KOPT-K1 (cell line): ENCODE data around the gene CHST15.

Source experiments
- H3K27ac ChIP-seq: fragments of 200-600 bp; sonication (generic); 2 replicates; pipeline ENCODE4 v1.5.1; 2016; ENCODE audit warnings: antibody characterized with exemption, mild to moderate bottlenecking, low read depth, low read length; ENCODE audit not compliant: poor library complexity, severe bottlenecking
- H3K36me3 ChIP-seq: fragments of 200-600 bp; sonication (generic); 2 replicates; pipeline ENCODE4 v1.5.1; 2017; ENCODE audit warnings: antibody characterized with exemption, mild to moderate bottlenecking, low read length, moderate library complexity; ENCODE audit not compliant: insufficient read depth
- H3K9me3 ChIP-seq: fragments of 200-600 bp; sonication (generic); 2 replicates; pipeline ENCODE4 v1.5.1; 2017; ENCODE audit warnings: antibody characterized with exemption, low read length, mild to moderate bottlenecking; ENCODE audit not compliant: insufficient read depth, poor library complexity, severe bottlenecking

The CHST15 gene

DNA sequence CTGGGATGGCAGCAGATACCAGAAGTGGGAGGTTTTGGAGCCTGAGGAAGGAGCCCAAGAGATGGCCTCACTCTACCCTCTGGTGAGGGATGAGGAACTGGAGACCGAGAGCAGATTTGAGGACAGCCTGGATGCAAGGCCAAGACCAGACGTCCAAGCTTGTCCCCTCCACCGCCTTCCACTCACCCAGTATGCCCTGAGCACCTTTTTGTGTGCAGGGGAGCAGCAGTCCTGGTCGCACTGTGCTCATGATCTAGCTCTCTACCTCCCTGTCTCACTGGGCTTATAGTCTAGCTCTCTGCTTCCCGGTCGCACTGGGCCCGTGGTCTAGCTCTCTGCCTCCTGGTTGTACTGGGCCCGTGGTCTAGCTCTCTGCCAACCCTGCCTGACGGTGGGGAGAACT is 33.6 kb upstream of the CHST15 start:
- Histone ChIP-seq H3K36me3 (no peaks in the 10 kb centered on the region), H3K9me3 (no peaks in the 10 kb centered on the region), H3K27ac (no peak overlapping the region)

DNA sequence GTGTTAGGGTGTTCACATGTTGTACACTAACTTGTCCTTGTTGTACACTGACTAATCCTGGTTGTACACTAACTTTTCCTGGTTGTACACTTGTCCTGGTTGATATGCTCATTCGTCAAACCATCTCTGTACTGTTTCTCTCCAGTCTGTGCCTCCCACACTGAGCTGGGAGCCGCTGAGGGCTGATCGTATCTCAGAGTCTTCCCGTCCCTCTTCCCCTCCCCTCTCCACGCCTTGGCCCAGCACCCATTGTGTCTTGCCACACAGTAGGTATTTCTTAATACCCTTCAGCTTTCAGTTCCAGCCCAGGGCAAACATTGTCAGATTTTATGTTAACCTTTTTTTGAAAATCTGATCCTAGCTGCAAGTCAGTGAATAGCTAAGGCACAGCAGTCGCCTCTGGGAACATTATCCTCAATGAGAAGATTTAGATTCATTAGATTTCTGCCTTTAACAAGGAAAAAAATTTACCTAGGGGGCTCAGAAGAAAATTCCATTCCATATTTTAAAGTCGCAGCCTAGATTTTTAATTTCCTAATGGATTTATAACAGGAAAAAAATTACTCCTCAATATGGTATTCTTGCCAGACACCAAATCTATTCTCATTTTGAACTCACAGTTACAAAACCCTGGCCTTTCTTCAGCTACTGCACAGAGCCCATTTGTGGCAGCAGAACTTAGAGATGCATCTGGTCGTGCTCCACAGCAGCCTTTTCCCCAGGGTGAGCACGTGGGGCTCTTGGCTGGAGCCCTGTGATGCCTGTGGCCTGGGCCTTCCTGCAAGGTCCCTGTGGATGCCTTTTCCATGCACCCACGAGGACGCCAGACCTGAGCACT is 33.0 kb upstream of the CHST15 start:
- H3K27ac ChIP-seq = no peak overlapping the region
- H3K36me3 ChIP-seq = no peaks in the 10 kb centered on the region

DNA sequence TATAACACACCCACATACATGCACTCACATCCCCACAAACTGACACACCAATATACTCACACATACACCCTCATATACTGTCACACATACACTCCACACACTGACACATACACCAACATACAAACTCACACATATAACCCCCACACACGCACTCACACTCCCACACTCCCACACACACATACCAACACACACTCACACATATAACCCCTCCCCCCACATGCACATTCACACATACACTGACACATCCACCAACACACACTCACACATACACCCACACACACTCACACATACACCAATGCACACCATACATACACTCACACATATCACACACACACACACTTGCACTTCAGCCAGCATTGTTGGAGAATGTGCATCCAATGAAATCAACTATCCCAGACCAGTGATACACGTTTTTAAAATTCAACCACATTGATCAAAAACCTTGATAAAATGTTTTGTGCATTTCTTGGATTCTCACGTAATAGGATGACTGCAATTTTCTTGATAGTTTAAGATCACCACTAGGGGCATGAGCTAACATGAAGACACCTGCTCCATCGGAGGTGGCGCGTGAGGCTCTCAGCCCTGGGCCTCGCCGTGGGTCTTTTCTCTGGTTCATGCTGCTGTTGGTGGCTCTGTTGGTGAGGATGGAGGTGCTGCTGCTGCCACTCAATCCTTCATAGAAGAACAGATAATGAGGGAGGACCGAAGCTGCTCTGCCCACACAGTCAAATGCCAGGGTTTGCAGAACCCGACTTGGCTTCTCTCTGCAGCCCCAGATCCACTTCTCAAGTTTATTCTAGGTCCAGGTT is 32.1 kb upstream of the CHST15 start:
- Histone ChIP-seq H3K36me3 (no peaks in the 10 kb centered on the region), H3K27ac (no peak overlapping the region), H3K9me3 (no peaks in the 10 kb centered on the region)

More for the DNA sequence above, 33.0 kb upstream of the CHST15 start:
- H3K9me3 ChIP-seq = no peaks in the 10 kb centered on the region

DNA sequence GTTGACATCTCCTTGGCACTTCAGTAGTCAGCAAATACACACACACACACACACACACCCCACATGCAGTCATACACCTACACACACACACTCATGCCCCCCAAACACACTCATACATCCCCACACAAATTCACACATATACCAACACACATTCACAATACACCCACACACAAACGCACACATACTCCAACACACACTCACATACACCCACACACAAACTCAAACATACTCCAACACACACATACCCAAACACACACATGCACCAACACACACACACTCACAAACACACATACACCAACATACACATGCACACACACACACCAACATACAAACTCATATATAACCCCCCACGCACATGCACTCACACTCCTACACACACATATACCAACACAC is 31.4 kb upstream of the CHST15 start:
- H3K36me3 ChIP-seq = no peaks in the 10 kb centered on the region
- H3K27ac ChIP-seq = no peak overlapping the region
- H3K9me3 ChIP-seq = no peaks in the 10 kb centered on the region

DNA sequence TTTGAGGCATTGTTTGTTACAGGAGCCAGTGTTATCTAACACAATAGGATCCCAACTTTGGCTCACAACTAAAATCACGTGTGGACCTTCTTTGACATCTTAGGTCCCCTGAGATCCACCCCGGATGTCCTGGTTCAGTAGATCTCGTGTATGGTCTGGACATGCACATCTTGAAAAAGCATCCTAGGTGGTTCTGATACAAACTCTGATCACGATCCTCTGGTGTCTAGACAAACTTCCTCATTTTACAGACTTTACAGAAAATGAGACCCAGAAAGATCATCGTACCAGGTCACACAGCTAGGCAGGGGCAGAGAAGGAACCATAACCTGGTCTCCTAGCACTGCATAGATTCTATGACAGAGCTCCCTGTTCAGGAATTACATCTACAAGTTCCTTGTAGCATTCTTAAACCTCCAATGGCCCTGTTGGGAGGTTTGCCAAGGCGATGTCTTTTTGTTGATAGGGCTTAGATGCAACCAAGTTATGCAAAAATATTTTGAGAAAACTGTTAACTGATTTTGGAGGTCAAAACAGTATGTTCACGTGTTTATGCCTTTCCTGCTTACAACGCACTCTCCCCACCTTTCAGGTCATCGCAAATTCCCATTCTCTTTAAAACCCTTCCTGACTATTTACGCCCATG is 30.8 kb upstream of the CHST15 start:
- Histone ChIP-seq H3K36me3 (no peaks in the 10 kb centered on the region), H3K27ac (no peak overlapping the region), H3K9me3 (no peaks in the 10 kb centered on the region)

DNA sequence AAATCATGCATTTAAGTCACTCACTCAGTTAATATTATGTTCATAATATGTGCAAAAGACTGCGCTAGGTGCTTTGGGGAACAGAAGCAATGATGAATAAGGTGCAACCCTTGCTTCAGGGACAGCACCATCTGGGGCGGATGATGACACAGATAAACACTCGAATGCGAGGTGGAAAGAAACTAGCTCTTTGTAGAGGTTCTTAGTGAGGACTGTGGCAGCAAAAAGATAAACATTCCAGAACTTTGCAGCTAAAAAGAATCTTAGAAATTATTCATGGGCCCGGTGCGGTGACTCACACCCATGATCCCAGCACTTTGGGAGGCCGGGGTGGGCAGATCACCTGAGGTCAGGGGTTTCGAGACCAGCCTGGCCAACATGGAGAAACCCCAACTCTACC is 29.8 kb upstream of the CHST15 start:
- H3K9me3 ChIP-seq = no peaks in the 10 kb centered on the region
- no peak overlapping the region for H3K27ac ChIP-seq
- no peaks in the 10 kb centered on the region for H3K36me3 ChIP-seq

DNA sequence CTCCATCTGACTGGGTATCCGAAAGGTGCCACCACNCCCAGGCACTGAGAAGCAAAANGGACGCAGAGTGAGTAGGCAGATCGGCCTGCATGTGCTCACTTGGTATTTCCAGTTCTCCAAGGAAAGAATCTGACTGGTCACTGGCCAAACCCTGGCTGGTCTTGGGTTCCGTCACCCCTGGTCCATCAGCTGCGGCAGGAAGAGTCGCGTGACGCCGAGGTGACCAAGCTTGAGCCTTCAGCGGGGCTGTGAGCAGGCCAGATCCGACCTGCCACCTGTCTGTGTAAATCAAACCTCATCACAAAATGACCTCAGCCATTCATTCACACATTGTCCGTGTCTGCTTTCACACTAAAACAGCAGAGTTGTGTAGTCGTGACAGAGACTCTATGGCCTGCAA is 28.8 kb upstream of the CHST15 start:
- Histone ChIP-seq H3K27ac (no peak overlapping the region), H3K36me3 (no peaks in the 10 kb centered on the region), H3K9me3 (no peaks in the 10 kb centered on the region)

DNA sequence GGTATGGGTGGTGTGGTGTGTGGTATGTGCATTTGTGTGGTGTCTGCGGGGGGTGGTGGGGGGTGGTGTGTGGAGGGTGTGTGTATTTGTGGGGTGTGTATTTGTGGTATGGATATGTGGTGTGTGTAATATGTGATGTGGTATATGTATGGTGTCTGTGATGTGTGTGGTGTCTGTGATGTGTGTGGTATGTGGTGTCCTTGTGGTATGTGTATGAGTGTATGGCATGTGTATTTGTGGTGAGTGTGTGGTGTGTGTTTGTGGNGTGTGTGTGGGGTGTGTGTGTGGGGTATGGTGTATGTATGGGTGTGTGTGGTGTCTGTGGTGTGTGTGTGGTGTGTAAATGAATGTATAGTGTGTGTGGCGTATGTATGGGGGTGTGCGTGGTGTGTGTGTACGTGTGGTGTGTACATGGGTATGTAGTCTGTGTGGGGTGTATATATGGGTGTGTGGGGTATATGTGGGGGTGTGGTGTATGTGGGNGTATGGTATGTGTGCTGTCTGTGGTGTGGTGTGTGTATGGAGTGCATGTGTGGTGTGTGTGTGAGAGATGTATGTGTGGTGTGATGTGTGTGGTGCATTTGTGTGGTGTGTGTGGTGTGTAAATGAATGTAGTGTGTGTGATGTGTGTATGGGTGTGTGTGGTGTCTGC is 27.1 kb upstream of the CHST15 start:
- Histone ChIP-seq H3K9me3 (no peaks in the 10 kb centered on the region), H3K36me3 (no peaks in the 10 kb centered on the region), H3K27ac (no peak overlapping the region)

DNA sequence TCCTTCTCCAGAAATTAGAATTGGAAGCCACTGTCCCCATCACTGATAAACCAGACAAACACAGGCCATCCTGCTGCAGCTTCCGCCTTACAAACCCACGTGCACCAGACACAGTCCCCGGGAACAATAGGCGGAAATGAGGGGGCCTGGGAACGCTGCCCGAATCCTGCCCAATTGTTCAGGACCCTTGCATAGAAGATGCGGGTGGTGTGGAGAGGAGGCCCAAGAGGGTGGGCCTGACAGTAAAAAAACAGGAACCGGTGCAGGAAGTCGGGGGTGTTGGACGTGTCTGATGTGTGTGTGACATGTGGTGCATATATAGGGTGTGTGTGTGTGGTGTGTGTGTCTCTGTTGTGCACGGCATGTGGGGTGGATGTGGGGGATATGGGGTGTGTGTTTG is 26.5 kb upstream of the CHST15 start:
- H3K9me3 ChIP-seq = no peaks in the 10 kb centered on the region

DNA sequence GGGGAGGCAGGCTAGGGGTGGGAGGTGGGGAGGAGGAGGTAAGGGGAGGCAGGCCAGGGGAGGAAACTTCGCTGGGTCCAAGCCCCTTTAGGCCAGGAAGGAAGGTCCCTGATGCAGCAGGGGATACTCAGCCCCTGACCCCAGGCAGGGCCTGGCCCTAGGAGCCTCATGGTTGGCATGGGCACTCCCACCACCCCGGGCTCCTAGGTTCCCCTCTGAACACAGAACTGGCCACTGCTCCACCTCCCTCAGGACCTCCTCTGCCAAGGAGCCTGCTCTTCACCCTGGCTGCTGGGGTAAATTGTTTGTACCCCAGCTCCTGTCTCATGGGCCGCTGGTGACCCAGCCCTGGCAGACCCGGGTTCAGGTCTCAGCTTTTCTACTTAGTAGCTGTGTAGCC is 25.8 kb upstream of the CHST15 start:
- Histone ChIP-seq H3K9me3 (no peaks in the 10 kb centered on the region), H3K27ac (no peak overlapping the region), H3K36me3 (no peaks in the 10 kb centered on the region)

More for the DNA sequence above, 26.5 kb upstream of the CHST15 start:
- Histone ChIP-seq H3K27ac (no peak overlapping the region), H3K36me3 (no peaks in the 10 kb centered on the region)

DNA sequence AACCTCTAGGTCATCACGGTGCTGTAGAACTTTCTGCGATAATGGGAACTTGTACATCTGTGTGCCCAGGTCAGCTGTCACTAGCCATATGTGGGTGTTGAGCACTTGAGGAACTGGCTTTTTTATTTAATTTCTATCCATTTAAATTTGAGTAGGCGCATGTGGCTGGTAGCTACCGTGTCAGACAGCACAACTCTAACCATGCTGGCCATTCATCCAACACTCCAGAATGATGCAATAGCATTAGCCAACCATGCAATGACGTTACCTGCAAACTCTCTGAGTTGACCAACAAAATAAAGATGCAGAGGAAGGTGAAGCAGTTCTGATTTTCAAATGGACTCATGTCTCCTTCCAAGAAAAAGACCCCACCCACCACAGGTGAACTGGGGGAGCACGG is 24.4 kb upstream of the CHST15 start:
- Histone ChIP-seq H3K36me3 (no peaks in the 10 kb centered on the region), H3K9me3 (no peaks in the 10 kb centered on the region), H3K27ac (no peak overlapping the region)

DNA sequence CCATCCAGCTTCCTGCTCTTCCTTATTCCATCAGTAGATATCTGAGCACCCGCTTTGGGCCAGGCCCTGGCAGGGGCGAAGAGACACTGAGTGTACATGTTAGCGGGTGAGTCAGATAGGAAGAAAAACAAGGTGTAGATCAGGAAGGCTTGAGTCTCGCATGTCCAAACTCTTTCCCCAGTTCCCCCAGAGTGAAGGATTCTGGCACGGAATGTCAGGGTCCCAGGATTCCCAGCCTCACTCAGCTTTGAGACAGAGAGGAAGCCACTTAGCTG is 24.1 kb upstream of the CHST15 start:
- H3K36me3 ChIP-seq = no peaks in the 10 kb centered on the region
- no peak overlapping the region for H3K27ac ChIP-seq

DNA sequence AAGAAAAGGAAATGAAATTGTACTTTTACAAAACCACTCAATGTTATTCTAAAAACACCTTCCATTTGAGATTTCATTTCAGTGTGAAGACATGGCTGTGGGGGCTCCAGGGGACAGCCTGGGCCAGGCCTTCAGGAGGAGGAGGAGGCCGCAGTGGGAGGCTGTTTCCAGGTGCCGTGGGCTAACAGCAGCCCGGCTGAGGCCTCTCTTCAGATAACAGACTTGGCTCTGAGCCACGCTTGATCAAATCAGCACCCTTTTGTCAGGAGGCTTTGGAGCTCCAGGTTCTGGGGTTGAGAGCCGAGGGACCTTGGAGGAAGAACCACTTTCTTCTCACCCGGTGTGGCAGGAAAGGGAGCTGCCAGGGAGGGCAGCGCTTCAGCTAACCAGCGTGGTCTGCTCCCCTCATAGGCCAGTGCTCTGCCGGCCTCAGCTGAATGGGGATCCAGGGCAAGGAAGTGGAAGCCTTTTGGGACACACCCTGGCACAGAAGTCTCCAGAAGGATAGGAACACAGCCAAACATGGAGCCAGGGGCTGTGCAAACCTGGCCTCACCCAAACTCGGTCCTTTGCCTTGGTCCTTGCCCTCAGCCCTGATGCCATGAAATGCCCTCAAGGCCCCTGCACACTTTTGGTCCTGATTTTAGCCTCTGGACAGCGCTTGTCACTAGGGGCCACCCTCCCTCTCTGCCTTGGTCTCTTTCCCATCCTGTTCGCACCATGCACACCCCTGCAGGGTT is 23.5 kb upstream of the CHST15 start:
- Histone ChIP-seq H3K27ac (no peak overlapping the region), H3K36me3 (no peaks in the 10 kb centered on the region), H3K9me3 (no peaks in the 10 kb centered on the region)

More for the DNA sequence above, 24.1 kb upstream of the CHST15 start:
- H3K9me3 ChIP-seq = no peaks in the 10 kb centered on the region

DNA sequence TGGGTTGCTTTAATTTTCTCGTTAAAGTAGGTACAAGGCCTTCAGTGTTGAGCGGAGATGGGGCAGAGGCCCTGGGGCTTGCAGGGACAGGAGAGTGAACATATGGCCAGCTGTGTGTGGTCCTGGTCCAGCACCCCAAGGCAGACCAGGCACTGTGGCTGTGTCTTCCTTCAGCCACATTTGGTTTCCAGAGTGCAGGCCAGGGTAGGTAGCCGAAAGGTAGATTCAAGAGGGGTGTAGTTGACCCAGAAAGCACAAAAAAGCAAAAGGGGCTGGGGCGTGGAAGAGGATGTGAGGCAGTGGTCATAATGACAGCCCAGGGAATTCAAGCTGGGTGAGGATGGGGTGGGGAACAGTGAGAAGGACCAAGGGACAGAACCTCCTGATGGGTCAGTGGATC is 21.3 kb upstream of the CHST15 start:
- Histone ChIP-seq H3K9me3 (no peaks in the 10 kb centered on the region), H3K36me3 (no peaks in the 10 kb centered on the region), H3K27ac (no peak overlapping the region)
